ENCODE measurements around the gene GAK. TPM values are rescaled to one million over a fixed set of nuclear protein-coding genes. Genes with fewer than 3 reads are reported as not detected.

Gene GAK
- total RNA-seq, 1 experiment from 2014 or later: 117 TPM

DNA sequence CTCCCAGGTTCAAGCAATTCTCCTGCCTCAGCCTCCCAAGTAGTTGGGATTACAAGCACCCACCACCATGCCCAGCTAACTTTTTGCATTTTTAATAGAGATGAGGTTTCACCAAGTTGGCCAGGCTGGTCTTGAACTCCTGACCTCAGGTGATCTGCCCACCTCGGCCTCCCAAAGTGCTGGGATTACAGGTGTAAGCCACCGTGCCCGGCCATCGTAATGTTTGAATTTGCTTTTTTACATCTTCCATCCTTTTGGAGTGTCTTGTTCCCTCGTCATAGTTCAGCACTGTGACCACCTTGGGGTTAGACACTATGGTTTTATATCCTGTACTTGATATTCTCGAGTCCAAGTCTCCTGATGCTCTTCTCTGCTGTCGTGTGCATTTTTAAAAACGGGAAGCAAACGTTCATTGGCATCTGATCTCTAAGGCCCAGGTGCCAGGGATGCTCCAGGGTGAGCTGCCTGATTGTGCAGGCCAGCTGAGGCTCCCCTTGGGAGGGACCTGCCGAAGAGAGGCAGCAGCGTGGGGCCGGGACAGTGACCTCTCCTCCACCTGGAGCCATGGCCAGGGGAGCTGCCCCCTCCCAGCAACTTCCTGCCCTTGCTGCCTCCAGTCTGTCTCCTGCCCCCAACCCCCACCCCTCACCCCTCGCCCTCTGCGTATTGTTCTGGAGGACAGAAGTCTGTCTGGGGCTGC, 24.6 kb upstream of the GAK start:
- Histone ChIP-seq H3K9me2 (replicated peaks; ENCODE audit: low read length) (no peaks in the 10 kb centered on the region), H3K4me3 (ENCODE audit: low read length) (no peak overlapping the region), H3K9me3 (ENCODE audit: low read length) (no peaks in the 10 kb centered on the region), H2AFZ (ENCODE audit: low read length) (no peak overlapping the region), H3K4me1 (ENCODE audit: insufficient read depth, low read length) (no peaks in the 10 kb centered on the region), H4K20me1 (ENCODE audit: low read length) (no peaks in the 10 kb centered on the region), H3F3A (ENCODE audit: low read length, unreplicated experiment) (no peaks in the 10 kb centered on the region), H3K27me3 (ENCODE audit: low read length) (no peaks in the 10 kb centered on the region), H3K36me3 (ENCODE audit: low read depth, low read length) (no peaks in the 10 kb centered on the region), H3K4me2 (ENCODE audit: low read length) (no peak overlapping the region), H3K27ac (ENCODE audit: low read length) (no peak overlapping the region), H3K79me2 (ENCODE audit: low read length) (no peaks in the 10 kb centered on the region), H3K9ac (ENCODE audit: low read length) (no peak overlapping the region)
- ATAC-seq: no peak
- ChIA-PET POLR2A (ENCODE audit: unreplicated experiment) (no interaction called here), CTCF (no interaction called here)
- DNase-seq: no peak
- intact Hi-C loops (cut with micrococcal nuclease): no loop called here
- BruUV-seq (replicated peaks): no TSS peak
- TF ChIP-seq EZH2phosphoT487 (IDR thresholded peaks at IDR 0.05; ENCODE audit: borderline replicate concordance, low read length) (no peak), EZH2 (IDR thresholded peaks at IDR 0.05; ENCODE audit: low read length, unreplicated experiment) (no peak)
- TF ChIP-seq, protein P1, sequence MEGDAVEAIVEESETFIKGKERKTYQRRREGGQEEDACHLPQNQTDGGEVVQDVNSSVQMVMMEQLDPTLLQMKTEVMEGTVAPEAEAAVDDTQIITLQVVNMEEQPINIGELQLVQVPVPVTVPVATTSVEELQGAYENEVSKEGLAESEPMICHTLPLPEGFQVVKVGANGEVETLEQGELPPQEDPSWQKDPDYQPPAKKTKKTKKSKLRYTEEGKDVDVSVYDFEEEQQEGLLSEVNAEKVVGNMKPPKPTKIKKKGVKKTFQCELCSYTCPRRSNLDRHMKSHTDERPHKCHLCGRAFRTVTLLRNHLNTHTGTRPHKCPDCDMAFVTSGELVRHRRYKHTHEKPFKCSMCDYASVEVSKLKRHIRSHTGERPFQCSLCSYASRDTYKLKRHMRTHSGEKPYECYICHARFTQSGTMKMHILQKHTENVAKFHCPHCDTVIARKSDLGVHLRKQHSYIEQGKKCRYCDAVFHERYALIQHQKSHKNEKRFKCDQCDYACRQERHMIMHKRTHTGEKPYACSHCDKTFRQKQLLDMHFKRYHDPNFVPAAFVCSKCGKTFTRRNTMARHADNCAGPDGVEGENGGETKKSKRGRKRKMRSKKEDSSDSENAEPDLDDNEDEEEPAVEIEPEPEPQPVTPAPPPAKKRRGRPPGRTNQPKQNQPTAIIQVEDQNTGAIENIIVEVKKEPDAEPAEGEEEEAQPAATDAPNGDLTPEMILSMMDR (conservative IDR thresholded peaks at IDR 0.05; ENCODE audit: low read depth, low read length): no peak

DNA sequence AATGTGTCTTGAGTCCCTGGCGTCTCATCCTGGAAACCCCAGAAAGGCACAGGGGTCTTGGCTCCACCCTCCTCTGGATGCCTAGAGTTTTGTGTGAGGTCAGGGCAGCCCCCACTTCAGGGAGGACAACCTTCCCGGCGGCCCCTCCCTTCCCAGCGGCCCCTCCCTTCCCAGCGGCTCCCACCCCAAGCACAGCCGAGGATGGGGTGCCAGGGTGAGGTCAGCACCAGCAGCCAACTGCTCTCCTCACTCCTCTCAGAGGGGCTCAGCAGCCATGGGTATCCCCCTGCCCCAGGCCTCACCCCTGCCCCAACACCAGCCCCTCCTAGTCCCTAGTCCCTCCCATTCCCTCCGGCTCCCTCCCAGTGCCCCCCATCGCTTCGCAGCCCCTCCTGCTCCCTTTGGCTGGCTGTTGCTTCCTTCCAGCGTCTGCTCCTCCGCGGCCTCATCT, 23.8 kb upstream of the GAK start:
- ATAC-seq: no peak
- Histone ChIP-seq H3K9ac (ENCODE audit: low read length) (no peak overlapping the region), H3K36me3 (ENCODE audit: low read depth, low read length) (no peaks in the 10 kb centered on the region), H3K4me1 (ENCODE audit: insufficient read depth, low read length) (no peaks in the 10 kb centered on the region), H3K9me2 (replicated peaks; ENCODE audit: low read length) (no peaks in the 10 kb centered on the region), H3K9me3 (ENCODE audit: low read length) (no peaks in the 10 kb centered on the region), H4K20me1 (ENCODE audit: low read length) (no peaks in the 10 kb centered on the region), H3K79me2 (ENCODE audit: low read length) (no peaks in the 10 kb centered on the region), H3K27me3 (ENCODE audit: low read length) (no peaks in the 10 kb centered on the region), H3F3A (ENCODE audit: low read length, unreplicated experiment) (no peaks in the 10 kb centered on the region), H3K4me2 (ENCODE audit: low read length) (no peak overlapping the region), H3K27ac (ENCODE audit: low read length) (no peak overlapping the region), H3K4me3 (ENCODE audit: low read length) (no peak overlapping the region), H2AFZ (ENCODE audit: low read length) (no peak overlapping the region)
- BruUV-seq (replicated peaks): no TSS peak
- POLR2A ChIA-PET (ENCODE audit: unreplicated experiment): no interaction called here
- no peak for TF ChIP-seq EZH2phosphoT487 (IDR thresholded peaks at IDR 0.05; ENCODE audit: borderline replicate concordance, low read length)
- TF ChIP-seq, protein P1 (conservative IDR thresholded peaks at IDR 0.05; ENCODE audit: low read depth, low read length): no peak
- TF ChIP-seq EZH2 (IDR thresholded peaks at IDR 0.05; ENCODE audit: low read length, unreplicated experiment): no peak
- intact Hi-C loops (cut with micrococcal nuclease): no loop called here
- no peak for DNase-seq
- CTCF ChIA-PET: no interaction called here

DNA sequence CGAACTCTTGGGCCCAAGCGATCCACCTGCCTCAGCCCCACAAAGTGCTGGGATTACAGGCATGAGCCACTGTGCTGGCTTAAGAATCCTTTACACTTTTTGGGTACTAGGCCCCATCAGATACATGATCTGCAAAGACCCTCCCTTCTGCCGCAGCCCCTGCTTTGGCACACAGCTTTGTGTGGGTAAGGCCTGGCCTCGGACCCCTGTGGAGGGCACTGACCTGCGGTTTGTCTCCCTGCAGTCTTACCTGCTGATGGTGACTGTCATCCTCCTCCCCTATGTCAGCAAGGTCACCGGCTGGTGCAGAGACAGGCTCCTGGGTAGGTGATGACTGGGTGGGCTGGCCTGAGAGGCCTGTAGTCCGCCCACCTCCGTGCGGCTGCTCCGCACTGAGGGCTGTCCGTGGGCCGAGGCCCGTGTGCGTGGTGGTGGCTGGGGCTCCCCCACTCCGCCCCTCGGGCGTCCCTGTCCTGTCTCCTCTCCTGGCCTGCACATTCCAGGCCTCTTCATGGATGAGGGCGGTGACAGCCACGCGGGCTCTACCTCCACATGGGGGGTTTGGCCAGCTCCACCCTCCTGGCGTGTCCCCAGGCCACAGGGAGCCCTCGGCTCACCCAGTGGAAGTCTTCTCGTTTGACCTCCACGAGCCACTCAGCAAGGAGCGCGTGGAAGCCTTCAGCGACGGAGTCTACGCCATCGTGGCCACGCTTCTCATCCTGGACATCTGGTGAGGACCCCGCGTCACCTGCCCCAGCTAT, 23.2 kb upstream of the GAK start:
- no peak overlapping the region for H3K9ac ChIP-seq (ENCODE audit: low read length)
- BruUV-seq (replicated peaks): no TSS peak
- H3K4me3 ChIP-seq (ENCODE audit: low read length): no peak overlapping the region
- no peak overlapping the region for H3K4me2 ChIP-seq (ENCODE audit: low read length)
- H3K36me3 ChIP-seq (ENCODE audit: low read depth, low read length): no peaks in the 10 kb centered on the region
- no peaks in the 10 kb centered on the region for H3K79me2 ChIP-seq (ENCODE audit: low read length)
- CTCF ChIA-PET: no interaction called here
- H4K20me1 ChIP-seq (ENCODE audit: low read length): no peaks in the 10 kb centered on the region
- TF ChIP-seq EZH2phosphoT487 (IDR thresholded peaks at IDR 0.05; ENCODE audit: borderline replicate concordance, low read length) (no peak), EZH2 (IDR thresholded peaks at IDR 0.05; ENCODE audit: low read length, unreplicated experiment) (no peak)
- TF ChIP-seq, protein P1 (conservative IDR thresholded peaks at IDR 0.05; ENCODE audit: low read depth, low read length): no peak
- DNase-seq (no peak), ATAC-seq (no peak)
- no peaks in the 10 kb centered on the region for H3K27me3 ChIP-seq (ENCODE audit: low read length)
- intact Hi-C loops (cut with micrococcal nuclease): no loop called here
- POLR2A ChIA-PET (ENCODE audit: unreplicated experiment): no interaction called here
- H3K4me1 ChIP-seq (ENCODE audit: insufficient read depth, low read length): no peaks in the 10 kb centered on the region
- H3K9me3 ChIP-seq (ENCODE audit: low read length): no peaks in the 10 kb centered on the region
- H3K9me2 ChIP-seq (replicated peaks; ENCODE audit: low read length): no peaks in the 10 kb centered on the region
- H2AFZ ChIP-seq (ENCODE audit: low read length): no peak overlapping the region
- H3F3A ChIP-seq (ENCODE audit: low read length, unreplicated experiment): no peaks in the 10 kb centered on the region
- no peak overlapping the region for H3K27ac ChIP-seq (ENCODE audit: low read length)
